Measurements from ENCODE around the gene IRF3.
A peak's percentile ranks its signal among the peaks of the same experiment; 100 is the strongest.

Gene IRF3

DNA sequence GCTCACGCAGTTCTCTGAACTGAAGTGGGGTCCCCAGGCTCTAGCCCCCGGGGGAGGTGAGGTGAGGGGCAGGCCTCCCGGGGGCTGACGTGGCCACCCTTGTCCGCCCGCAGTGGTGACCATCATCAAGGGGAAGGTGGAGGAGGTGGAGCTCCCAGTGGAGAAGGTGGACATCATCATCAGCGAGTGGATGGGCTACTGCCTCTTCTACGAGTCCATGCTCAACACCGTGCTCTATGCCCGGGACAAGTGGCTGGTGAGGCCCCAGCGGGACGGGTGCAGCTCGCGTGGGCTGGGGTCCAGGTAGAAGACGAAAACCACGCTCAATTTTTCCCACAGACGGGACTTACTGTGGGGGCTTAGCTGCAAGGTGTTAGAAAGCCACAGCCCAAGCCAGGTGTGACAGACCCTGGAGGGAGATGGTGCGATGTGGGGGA, 18.2 kb upstream of the IRF3 start:
- no peak for DNase-seq (ENCODE audit: low read depth)
- H3K4me3 ChIP-seq (ENCODE audit: control insufficient read depth, low read depth, low read length), result no peak overlapping the region
- TF ChIP-seq, protein P1, sequence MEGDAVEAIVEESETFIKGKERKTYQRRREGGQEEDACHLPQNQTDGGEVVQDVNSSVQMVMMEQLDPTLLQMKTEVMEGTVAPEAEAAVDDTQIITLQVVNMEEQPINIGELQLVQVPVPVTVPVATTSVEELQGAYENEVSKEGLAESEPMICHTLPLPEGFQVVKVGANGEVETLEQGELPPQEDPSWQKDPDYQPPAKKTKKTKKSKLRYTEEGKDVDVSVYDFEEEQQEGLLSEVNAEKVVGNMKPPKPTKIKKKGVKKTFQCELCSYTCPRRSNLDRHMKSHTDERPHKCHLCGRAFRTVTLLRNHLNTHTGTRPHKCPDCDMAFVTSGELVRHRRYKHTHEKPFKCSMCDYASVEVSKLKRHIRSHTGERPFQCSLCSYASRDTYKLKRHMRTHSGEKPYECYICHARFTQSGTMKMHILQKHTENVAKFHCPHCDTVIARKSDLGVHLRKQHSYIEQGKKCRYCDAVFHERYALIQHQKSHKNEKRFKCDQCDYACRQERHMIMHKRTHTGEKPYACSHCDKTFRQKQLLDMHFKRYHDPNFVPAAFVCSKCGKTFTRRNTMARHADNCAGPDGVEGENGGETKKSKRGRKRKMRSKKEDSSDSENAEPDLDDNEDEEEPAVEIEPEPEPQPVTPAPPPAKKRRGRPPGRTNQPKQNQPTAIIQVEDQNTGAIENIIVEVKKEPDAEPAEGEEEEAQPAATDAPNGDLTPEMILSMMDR (conservative IDR thresholded peaks at IDR 0.05; ENCODE audit: control insufficient read depth, insufficient read depth, low read depth, low read length), result no peak

DNA sequence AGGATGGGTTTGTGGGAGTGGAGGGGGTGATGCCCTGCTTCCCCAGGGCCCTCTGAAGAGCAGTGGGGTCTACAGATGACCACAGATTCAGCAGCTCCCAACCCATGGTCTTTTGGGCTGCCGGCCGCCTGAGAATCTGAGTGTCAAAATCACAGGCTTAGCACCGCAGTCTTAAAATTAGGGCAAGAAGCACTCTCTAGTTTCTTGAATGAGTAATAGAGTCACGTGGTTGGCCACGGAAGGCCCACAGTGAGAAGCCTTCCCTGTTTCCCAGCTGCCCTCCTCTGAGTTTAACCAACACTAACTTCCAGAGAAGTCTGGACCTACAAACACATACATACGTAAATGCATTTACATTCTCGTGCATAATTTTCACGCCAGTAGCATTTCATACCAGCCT, 16.6 kb upstream of the IRF3 start:
- TF ChIP-seq, protein P1 (conservative IDR thresholded peaks at IDR 0.05; ENCODE audit: control insufficient read depth, insufficient read depth, low read depth, low read length), result no peak
- peak; percentile 66 for DNase-seq (ENCODE audit: low read depth)
- H3K4me3 ChIP-seq (ENCODE audit: control insufficient read depth, low read depth, low read length), result no peak overlapping the region

DNA sequence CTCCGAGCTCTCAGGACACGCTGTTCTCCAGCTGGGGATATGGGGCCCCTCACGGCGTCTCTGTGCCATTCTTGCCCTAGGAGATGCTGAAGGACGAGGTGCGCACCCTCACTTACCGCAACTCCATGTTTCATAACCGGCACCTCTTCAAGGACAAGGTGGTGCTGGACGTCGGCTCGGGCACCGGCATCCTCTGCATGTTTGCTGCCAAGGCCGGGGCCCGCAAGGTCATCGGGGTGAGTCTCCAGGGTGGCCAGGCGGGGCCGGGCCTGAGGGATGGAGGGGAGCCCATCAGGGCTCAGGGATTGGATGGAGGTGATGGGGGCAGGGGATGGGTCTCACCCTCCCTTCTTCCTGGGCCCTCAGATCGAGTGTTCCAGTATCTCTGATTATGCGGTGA, 16.2 kb upstream of the IRF3 start:
- TF ChIP-seq, protein P1 (conservative IDR thresholded peaks at IDR 0.05; ENCODE audit: control insufficient read depth, insufficient read depth, low read depth, low read length), result no peak
- H3K4me3 ChIP-seq (ENCODE audit: control insufficient read depth, low read depth, low read length), result no peak overlapping the region
- DNase-seq (ENCODE audit: low read depth), result no peak

DNA sequence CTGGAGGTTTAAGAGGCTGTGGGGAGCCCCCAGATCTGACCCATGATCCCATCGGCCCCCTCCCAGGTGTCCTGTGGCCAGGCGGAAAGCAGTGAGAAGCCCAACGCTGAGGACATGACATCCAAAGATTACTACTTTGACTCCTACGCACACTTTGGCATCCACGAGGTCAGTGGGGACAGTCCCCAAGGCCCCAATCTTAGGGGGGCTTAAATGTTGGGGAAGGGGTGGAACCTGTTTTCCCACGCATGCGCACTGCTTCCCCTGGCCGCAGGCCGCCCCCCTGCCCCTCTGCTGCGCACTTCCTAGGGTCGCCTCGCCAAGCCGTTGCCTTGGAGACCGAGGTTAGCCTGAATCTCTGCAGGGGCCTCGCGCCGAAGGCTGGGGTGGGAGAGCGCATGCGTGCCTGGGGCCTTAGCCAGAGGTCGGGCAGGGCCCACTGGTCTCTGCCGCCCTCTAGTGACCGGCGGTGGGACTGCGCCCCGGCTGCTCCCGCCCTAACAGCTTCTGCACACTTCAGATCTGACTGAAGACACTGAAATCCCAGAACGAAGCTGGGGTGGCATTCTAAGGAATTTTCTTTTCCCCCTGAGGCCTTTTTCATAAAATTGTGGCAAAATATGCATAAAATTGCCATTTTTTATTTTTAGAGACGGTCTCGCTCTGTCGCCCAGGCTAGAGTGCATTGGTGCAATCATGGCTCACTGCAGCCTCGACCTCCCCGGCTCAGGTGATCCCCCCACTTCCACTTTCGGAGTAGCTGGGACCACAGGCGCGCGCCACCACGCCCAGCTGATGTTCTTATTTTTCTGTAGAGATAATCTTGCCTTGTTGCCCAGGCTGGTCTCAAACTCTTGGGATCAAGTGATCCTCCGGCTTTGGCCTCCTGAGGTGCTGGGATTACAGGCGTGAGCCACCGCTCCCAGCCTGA, 15.0 kb upstream of the IRF3 start:
- DNase-seq (ENCODE audit: low read depth), result peak; percentile 80
- no peak overlapping the region for H3K4me3 ChIP-seq (ENCODE audit: control insufficient read depth, low read depth, low read length)
- TF ChIP-seq, protein P1 (conservative IDR thresholded peaks at IDR 0.05; ENCODE audit: control insufficient read depth, insufficient read depth, low read depth, low read length), result peak; percentile 92

DNA sequence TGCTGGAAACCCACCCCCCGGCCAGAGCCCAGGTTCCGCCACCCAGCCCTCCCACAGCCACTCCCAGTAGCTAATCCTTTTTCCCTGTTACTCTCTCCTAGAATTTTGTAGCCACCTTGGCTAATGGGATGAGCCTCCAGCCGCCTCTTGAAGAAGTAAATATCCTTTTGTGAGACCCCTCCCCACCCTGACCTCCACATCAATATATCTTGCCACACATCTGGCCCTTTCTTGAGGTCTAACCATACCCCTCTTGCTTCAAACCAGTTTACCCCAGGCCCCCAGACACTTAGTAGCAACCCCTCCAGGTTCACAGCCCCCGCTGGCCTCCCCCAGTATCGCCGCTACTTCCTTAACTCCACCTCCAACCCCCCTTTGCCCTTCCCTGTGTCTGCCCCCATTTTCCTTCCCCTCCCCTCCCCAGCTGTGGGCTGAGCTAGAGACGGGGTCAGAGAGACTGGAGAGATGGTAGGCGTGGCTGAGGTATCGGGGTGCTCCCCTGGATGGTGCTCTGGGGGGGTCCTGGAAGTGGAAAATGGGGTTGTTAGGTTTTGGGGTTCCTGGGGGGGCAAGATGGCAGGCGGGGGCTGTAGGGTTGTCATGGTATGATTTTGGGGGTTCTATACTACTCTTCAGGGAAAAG, 14.2 kb upstream of the IRF3 start:
- no peak overlapping the region for H3K4me3 ChIP-seq (ENCODE audit: control insufficient read depth, low read depth, low read length)
- TF ChIP-seq, protein P1 (conservative IDR thresholded peaks at IDR 0.05; ENCODE audit: control insufficient read depth, insufficient read depth, low read depth, low read length), result no peak

DNA sequence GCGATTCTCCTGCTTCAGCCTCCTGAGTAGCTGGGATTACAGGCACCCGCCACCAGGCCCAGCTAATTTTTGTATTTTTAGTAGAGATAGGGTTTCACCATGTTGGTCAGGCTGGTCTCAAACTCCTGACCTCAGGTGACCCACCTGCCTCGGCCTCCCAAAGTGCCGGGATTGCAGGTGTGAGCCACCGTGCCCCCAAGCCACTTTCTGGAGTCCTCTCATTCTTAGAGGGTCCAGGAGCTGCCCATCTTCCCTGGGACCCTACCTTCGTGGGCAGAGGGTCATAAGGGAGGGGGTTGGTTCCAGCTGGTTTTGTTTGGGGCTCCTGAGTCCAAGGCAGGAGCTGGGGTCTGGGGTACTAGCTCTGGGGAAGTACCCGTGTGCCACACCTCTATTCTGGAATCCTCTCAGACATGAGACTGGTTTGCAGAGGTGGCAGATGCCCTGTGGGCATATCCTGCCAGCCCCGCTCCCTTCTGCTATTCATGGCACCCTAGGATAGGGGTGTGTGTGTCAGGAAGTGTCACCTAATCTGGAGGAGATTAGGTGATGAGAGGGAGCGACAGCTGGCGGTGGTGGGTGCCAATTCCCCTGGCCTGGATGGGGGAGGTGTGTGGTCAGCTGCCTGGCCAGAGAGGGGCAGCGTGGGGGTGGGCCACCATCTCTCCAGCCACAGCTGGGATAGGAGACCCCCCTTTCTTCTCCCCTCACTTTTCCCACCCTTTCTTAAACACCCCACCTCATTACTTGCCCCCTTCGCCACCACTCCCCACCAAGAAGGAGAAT, 13.5 kb upstream of the IRF3 start:
- TF ChIP-seq, protein P1 (conservative IDR thresholded peaks at IDR 0.05; ENCODE audit: control insufficient read depth, insufficient read depth, low read depth, low read length), result no peak
- DNase-seq (ENCODE audit: low read depth), result no peak
- no peak overlapping the region for H3K4me3 ChIP-seq (ENCODE audit: control insufficient read depth, low read depth, low read length)

More for the DNA sequence above, 14.2 kb upstream of the IRF3 start:
- no peak for DNase-seq (ENCODE audit: low read depth)
